GM06990 (cell line): ENCODE data around the gene PAPSS1.
A peak's percentile ranks its signal among the peaks of the same experiment; 100 is the strongest.

Experiments used
- DNase-seq: peaks from one replicate; pipeline ENCODE4 v3.0.0-alpha.2; 2011; ENCODE audit not compliant: insufficient read length; ENCODE audit errors: extremely low read depth
- H3K27me3 ChIP-seq: replicated peaks from 2 replicates; pipeline ENCODE4 v1.6.0; 2011; ENCODE audit warnings: low read length; ENCODE audit not compliant: control insufficient read depth, insufficient read depth
- H3K36me3 ChIP-seq: 2 replicates; pipeline ENCODE4 v1.5.1; 2011; ENCODE audit warnings: low read length; ENCODE audit not compliant: control insufficient read depth, insufficient read depth
- H3K4me3 ChIP-seq: replicated peaks from 2 replicates; pipeline ENCODE4 v1.5.1; 2011; ENCODE audit warnings: low read depth, mild to moderate bottlenecking, control low read depth, low read length
- TF ChIP-seq, protein P1 (sequence below): IDR thresholded peaks from 2 replicates; pipeline ENCODE4 v1.5.1; 2011; ENCODE audit warnings: low read length, control low read depth, mild to moderate bottlenecking, inconsistent platforms; ENCODE audit not compliant: insufficient read depth, poor library complexity, severe bottlenecking

Gene PAPSS1

GRCh38 chr4:107742791-107743190, 22.8 kb upstream of the PAPSS1 start:
- DNase-seq, result no peak
- TF ChIP-seq, protein P1, sequence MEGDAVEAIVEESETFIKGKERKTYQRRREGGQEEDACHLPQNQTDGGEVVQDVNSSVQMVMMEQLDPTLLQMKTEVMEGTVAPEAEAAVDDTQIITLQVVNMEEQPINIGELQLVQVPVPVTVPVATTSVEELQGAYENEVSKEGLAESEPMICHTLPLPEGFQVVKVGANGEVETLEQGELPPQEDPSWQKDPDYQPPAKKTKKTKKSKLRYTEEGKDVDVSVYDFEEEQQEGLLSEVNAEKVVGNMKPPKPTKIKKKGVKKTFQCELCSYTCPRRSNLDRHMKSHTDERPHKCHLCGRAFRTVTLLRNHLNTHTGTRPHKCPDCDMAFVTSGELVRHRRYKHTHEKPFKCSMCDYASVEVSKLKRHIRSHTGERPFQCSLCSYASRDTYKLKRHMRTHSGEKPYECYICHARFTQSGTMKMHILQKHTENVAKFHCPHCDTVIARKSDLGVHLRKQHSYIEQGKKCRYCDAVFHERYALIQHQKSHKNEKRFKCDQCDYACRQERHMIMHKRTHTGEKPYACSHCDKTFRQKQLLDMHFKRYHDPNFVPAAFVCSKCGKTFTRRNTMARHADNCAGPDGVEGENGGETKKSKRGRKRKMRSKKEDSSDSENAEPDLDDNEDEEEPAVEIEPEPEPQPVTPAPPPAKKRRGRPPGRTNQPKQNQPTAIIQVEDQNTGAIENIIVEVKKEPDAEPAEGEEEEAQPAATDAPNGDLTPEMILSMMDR, result no peak
- Histone ChIP-seq H3K27me3 (no peaks in the 10 kb centered on the region), H3K36me3 (no peaks in the 10 kb centered on the region), H3K4me3 (no peak overlapping the region)

DNA sequence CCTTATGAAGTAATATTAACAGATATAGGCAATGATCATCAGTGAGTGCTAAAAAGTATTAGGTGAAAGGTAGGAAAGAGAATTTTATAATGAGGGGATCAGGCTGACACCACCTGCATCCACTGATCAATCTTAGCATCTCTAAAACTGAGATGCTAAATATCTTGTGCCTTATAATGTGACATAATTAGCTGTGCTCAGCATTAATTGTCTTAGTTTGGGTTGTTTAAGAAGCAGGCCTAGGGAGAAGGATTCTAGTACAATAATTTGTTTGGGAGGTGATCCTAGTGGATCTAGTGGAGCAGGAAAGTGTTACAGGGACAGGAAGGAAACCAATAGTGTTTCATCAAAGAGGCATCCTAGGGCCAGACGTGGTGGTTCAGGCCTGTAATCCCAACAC, 22.2 kb upstream of the PAPSS1 start:
- no peak for DNase-seq
- TF ChIP-seq, protein P1, result no peak

GRCh38 chr4:107740950-107741701, 21.1 kb upstream of the PAPSS1 start:
- DNase-seq, result no peak
- TF ChIP-seq, protein P1, result no peak
- H3K36me3 ChIP-seq, result no peaks in the 10 kb centered on the region
- no peak overlapping the region for H3K4me3 ChIP-seq
- H3K27me3 ChIP-seq, result no peaks in the 10 kb centered on the region

More for the DNA sequence above, 22.2 kb upstream of the PAPSS1 start:
- Histone ChIP-seq H3K4me3 (no peak overlapping the region), H3K36me3 (no peaks in the 10 kb centered on the region), H3K27me3 (no peaks in the 10 kb centered on the region)

DNA sequence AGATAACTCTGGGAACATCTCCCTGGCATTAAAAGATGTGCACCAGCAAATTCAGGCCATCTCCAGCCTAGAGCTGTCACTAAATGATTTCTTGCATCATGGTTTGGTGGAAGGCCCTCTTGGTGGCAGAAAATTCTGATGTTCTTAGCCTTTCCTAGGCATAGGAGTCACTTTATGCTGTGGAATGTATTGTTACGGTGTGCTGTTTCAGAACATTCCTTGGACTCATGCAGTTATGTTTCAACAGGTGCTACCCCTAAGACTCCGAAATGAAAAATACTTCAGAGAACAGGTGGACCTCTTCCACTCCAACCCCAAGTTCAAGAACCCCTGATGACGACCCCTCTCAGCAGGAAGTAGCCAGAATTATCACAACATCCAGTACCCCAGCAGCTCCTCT, 20.3 kb upstream of the PAPSS1 start:
- H3K36me3 ChIP-seq, result no peaks in the 10 kb centered on the region
- no peak overlapping the region for H3K4me3 ChIP-seq
- H3K27me3 ChIP-seq, result no peaks in the 10 kb centered on the region
- DNase-seq, result no peak
- TF ChIP-seq, protein P1, result peak; percentile 31

GRCh38 chr4:107737450-107737849, 17.4 kb upstream of the PAPSS1 start:
- no peaks in the 10 kb centered on the region for H3K36me3 ChIP-seq
- no peaks in the 10 kb centered on the region for H3K27me3 ChIP-seq
- TF ChIP-seq, protein P1, result no peak
- H3K4me3 ChIP-seq, result no peak overlapping the region
- no peak for DNase-seq
